Upper lobe of left lung (tissue), 6 donors: ENCODE results near the gene DPP3. TPM values are rescaled to one million over a fixed set of nuclear protein-coding genes. Genes with fewer than 3 reads are reported as not detected.

ENCODE experiments used
- ATAC-seq, 2 donors: fragments of 200-7000 bp; cut with Tn5 transposase; one replicate each; pipeline ENCODE4 v1.9.1; 2022; ENCODE audit warnings: mild to moderate bottlenecking in 2 of 2, moderate library complexity in 2 of 2; ENCODE audit not compliant: low FRiP score in 2 of 2
- DNase-seq, 2 donors: peaks; one replicate each; pipeline ENCODE4 v3.0.0-alpha.2; 2019 to 2020
- H3K27ac ChIP-seq, 4 donors: fragments of 200-600 bp; sonication (generic); one replicate each; pipeline ENCODE4 v1.5.1; 2016 to 2019
- H3K27me3 ChIP-seq, 4 donors: fragments of 200-600 bp; sonication (generic); one replicate each; pipeline ENCODE4 v1.5.1; 2017 to 2019
- H3K36me3 ChIP-seq, 4 donors: fragments of 200-600 bp; sonication (generic); one replicate each; pipeline ENCODE4 v1.5.1; 2016 to 2019
- H3K4me1 ChIP-seq, 4 donors: fragments of 200-600 bp; sonication (generic); one replicate each; pipeline ENCODE4 v1.5.1; 2018 to 2019
- H3K4me3 ChIP-seq, 4 donors: fragments of 200-600 bp; sonication (generic); one replicate each; pipeline ENCODE4 v1.5.1; 2017 to 2019; ENCODE audit warnings: mild to moderate bottlenecking in 2 of 4, moderate library complexity in 1 of 4
- H3K9me3 ChIP-seq, 4 donors: fragments of 200-600 bp; sonication (generic); one replicate each; pipeline ENCODE4 v1.5.1; 2018 to 2019
- EP300 ChIP-seq, 4 donors: sonication (generic); formaldehyde crosslinking; IDR thresholded peaks; one replicate each; pipeline ENCODE4 v1.5.1; 2017; ENCODE audit warnings: antibody characterized with exemption in 4 of 4, control low read depth in 2 of 4
- POLR2A ChIP-seq, 4 donors: fragments of 450-650 bp; IDR thresholded peaks; one replicate each; pipeline ENCODE4 v1.5.1; 2016 to 2017; ENCODE audit warnings: antibody characterized with exemption in 4 of 4, mild to moderate bottlenecking in 2 of 4
- POLR2AphosphoS5 ChIP-seq, 2 donors: sonication (generic); formaldehyde crosslinking; IDR thresholded peaks; one replicate each; pipeline ENCODE4 v1.5.1; 2017; ENCODE audit warnings: antibody characterized with exemption in 2 of 2
- WGBS, 2 donors: methylation state at CpG; one replicate each; pipeline ENCODE4 v1.1.5; 2017 to 2018; 5-methylcytosine and 5-hydroxymethylcytosine counted together
- total RNA-seq, 6 donors: library from RNA; depleted of rRNA in 4 of 6; stranded (reverse); fragments of >200 nt in 4 of 6; gene quantifications; one replicate each; pipeline versions ENCODE4 v1.1.0 to v1.2.1, GENCODE V29; 2016 to 2021
- TF ChIP-seq, protein P1 (sequence below), 6 experiments: fragments of 450-650 bp in 4 of 6; fragments of 200-600 bp in 2 of 6; sonication (generic) in 2 of 6; IDR thresholded peaks; one replicate each; pipeline ENCODE4 v1.5.1; 2016 to 2019; ENCODE audit warnings: antibody characterized with exemption in 6 of 6
- donor health status: DM: no; HTN: no; CAD: no; lungs with moderate emphysema.
- donor health status: DM: no; HTN: yes; CAD: no; lungs with severe emphysema.

The DPP3 gene
- total RNA-seq, 6 donors from 2014 or later, result 19.3 to 79.6 (median 44.9) TPM

DNA sequence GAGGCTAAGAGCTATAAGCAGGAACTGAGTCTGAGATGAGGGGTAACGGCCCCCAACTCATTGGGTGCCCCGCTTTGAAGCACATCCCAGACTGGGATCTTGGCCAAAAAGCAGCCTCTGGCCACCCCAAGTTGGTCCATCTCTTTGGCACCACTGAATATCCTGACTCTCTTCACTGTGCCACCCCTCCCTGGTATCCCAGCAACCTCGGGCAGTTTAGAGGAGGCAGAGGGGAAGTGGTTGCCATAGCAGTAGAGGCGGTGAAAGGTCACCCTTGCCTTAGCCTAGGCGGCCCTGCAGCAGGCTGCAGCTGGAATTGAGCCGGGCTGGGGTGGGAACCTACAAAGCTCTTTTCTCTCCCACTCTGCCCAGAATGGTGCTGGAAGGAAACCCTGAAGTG is 12.5 kb upstream of the DPP3 start:
- ATAC-seq, result peak; percentile 25 to 48
- 27 to 35% methylated on average over 6 of the region's 6 CpGs for WGBS, 2 donors
- H3K27ac ChIP-seq, result peak overlapping the region in 1 of 4 donors; percentile 80

DNA sequence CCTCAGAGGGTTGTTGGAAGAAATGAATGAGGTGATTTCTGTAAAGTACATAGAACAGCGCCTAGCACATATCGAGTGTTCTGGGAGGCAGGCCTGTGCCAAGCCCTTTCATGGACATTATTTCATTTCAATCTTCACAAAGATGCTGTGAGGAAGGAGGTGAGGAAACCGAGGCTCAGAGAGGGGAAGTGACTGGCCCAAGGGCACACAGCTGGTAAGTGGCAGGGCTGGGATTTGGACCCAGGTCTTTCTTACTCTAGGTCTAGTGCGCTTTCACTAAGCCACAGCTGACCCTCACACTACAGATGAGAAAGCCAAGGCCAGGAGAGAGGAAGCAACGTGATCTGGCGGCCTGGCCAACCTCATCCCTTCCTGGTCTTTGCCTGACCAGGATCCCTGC is 11.5 kb upstream of the DPP3 start:
- Histone ChIP-seq H3K27ac (no peak overlapping the region), H3K9me3 (no peaks in the 10 kb centered on the region), H3K4me3 (no peak overlapping the region), H3K4me1 (peaks cover 10 to 23% (median 15%) of the 10 kb centered on the region in 4 donors), H3K27me3 (no peaks in the 10 kb centered on the region), H3K36me3 (peaks cover 0 to 24% (median 14%) of the 10 kb centered on the region in 4 donors)
- WGBS, 2 donors, result 92 to 93% methylated on average over 6 of the region's 6 CpGs
- ATAC-seq (no peak), DNase-seq (no peak)
- TF ChIP-seq POLR2AphosphoS5 (IDR thresholded peaks at IDR 0.05) (no peak), EP300 (IDR thresholded peaks at IDR 0.05) (no peak), POLR2A (IDR thresholded peaks at IDR 0.05) (no peak)
- TF ChIP-seq, protein P1, sequence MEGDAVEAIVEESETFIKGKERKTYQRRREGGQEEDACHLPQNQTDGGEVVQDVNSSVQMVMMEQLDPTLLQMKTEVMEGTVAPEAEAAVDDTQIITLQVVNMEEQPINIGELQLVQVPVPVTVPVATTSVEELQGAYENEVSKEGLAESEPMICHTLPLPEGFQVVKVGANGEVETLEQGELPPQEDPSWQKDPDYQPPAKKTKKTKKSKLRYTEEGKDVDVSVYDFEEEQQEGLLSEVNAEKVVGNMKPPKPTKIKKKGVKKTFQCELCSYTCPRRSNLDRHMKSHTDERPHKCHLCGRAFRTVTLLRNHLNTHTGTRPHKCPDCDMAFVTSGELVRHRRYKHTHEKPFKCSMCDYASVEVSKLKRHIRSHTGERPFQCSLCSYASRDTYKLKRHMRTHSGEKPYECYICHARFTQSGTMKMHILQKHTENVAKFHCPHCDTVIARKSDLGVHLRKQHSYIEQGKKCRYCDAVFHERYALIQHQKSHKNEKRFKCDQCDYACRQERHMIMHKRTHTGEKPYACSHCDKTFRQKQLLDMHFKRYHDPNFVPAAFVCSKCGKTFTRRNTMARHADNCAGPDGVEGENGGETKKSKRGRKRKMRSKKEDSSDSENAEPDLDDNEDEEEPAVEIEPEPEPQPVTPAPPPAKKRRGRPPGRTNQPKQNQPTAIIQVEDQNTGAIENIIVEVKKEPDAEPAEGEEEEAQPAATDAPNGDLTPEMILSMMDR (IDR thresholded peaks at IDR 0.05), result no peak

More for the DNA sequence above, 12.5 kb upstream of the DPP3 start:
- H3K4me1 ChIP-seq, result peaks cover 10 to 23% (median 15%) of the 10 kb centered on the region in 4 donors
- H3K9me3 ChIP-seq, result no peaks in the 10 kb centered on the region
- no peaks in the 10 kb centered on the region for H3K27me3 ChIP-seq
- no peak for TF ChIP-seq POLR2AphosphoS5 (IDR thresholded peaks at IDR 0.05)
- TF ChIP-seq EP300 (IDR thresholded peaks at IDR 0.05), result no peak
- no peak for TF ChIP-seq POLR2A (IDR thresholded peaks at IDR 0.05)
- TF ChIP-seq, protein P1 (IDR thresholded peaks at IDR 0.05), result no peak
- peak overlapping the region in 3 of 4 donors; percentile 76 to 98 (median 86) for H3K4me3 ChIP-seq
- DNase-seq, result peak in 1 of 2 donors; percentile 56
- peaks cover 0 to 15% (median 5%) of the 10 kb centered on the region in 4 donors for H3K36me3 ChIP-seq

DNA sequence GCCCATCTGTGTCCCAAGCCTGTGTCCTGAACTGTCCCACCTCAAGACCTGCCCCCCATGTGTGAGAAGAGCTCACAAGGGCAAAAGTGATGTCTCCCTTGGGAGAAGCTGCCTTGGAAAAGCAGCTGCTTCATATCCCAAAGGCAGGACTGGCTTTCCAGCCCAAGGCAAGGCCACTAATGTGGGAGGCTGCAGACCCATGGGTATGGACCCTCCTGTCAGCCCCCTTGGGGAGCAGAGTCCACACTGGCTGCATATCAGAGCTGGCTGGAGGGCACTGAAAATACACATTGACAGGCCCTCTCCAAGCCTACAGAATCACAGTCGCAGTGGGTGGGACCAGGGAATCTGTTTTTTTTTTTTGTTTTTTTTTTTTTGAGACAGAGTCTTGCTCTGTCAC is 10.8 kb upstream of the DPP3 start:
- no peaks in the 10 kb centered on the region for H3K9me3 ChIP-seq
- H3K4me3 ChIP-seq, result no peak overlapping the region
- H3K4me1 ChIP-seq, result peaks cover 10 to 23% (median 15%) of the 10 kb centered on the region in 4 donors
- H3K36me3 ChIP-seq, result peaks cover 0 to 31% (median 21%) of the 10 kb centered on the region in 4 donors
- ATAC-seq (no peak), DNase-seq (no peak)
- TF ChIP-seq EP300 (IDR thresholded peaks at IDR 0.05), result no peak
- TF ChIP-seq POLR2A (IDR thresholded peaks at IDR 0.05), result no peak
- TF ChIP-seq, protein P1 (IDR thresholded peaks at IDR 0.05), result no peak
- no peak for TF ChIP-seq POLR2AphosphoS5 (IDR thresholded peaks at IDR 0.05)
- 85 to 87% methylated on average over 1 of the region's 1 CpG for WGBS, 2 donors
- no peaks in the 10 kb centered on the region for H3K27me3 ChIP-seq
- no peak overlapping the region for H3K27ac ChIP-seq

DNA sequence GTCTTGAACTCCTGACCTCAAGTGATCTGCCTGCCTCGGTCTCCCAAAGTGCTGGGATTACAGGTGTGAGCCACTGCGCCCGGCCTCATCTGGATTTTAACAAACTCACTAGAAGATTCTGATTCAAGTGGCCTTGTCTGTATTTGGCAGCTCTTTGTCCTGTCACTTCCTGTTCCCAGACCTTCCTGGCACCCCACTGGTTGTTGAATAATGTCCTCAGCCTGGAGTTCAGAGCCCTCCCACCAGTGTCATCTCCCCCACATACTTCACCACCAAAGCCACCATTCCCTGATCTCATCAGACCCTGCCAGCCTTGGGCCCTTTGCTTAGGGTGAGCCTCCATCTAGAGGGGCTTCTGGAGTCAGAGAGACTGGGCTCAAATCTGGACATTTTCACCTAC is 10.2 kb upstream of the DPP3 start:
- no peak for ATAC-seq
- Histone ChIP-seq H3K36me3 (peaks cover 0 to 36% (median 23%) of the 10 kb centered on the region in 4 donors), H3K9me3 (no peaks in the 10 kb centered on the region), H3K4me3 (no peak overlapping the region), H3K27ac (no peak overlapping the region), H3K27me3 (no peaks in the 10 kb centered on the region), H3K4me1 (peaks cover 10 to 23% (median 15%) of the 10 kb centered on the region in 4 donors)
- no peak for DNase-seq
- 84 to 94% methylated on average over 3 of the region's 3 CpGs for WGBS, 2 donors
- TF ChIP-seq POLR2A (IDR thresholded peaks at IDR 0.05), result no peak
- TF ChIP-seq, protein P1 (IDR thresholded peaks at IDR 0.05), result no peak
- TF ChIP-seq POLR2AphosphoS5 (IDR thresholded peaks at IDR 0.05), result no peak
- no peak for TF ChIP-seq EP300 (IDR thresholded peaks at IDR 0.05)

DNA sequence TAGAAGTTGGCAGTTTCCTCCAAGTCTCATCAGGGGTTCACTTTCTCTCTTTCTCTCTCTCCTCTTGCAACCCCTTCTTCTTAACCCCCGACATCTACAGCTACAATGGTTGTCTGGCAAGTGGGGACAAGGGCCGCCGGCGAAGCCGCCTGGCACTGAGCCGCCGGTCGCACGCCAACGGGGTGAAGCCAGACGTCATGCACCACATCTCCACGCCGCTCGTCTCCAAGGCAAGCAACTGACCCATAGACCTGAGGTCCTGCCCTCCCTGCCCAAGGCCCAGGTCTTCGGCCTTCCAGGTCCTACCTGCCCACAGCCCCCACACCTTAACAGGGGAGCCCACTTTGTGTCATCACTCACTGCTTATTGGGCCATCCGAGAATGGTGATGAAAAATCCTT is 9.1 kb upstream of the DPP3 start:
- Histone ChIP-seq H3K27me3 (no peaks in the 10 kb centered on the region), H3K4me1 (peaks cover 10 to 17% (median 13%) of the 10 kb centered on the region in 4 donors), H3K36me3 (peaks cover 0 to 45% (median 24%) of the 10 kb centered on the region in 4 donors), H3K27ac (no peak overlapping the region), H3K4me3 (no peak overlapping the region), H3K9me3 (no peaks in the 10 kb centered on the region)
- no peak for ATAC-seq
- DNase-seq, result peak in 1 of 2 donors; percentile 82
- 93 to 97% methylated on average over 15 to 16 of the region's 16 CpGs for WGBS, 2 donors
- TF ChIP-seq EP300 (IDR thresholded peaks at IDR 0.05) (no peak), POLR2A (IDR thresholded peaks at IDR 0.05) (no peak), POLR2AphosphoS5 (IDR thresholded peaks at IDR 0.05) (no peak)
- TF ChIP-seq, protein P1 (IDR thresholded peaks at IDR 0.05), result no peak
